ENCODE measurements around the gene HSPA12B. TPM values are rescaled to one million over a fixed set of nuclear protein-coding genes. Genes with fewer than 3 reads are reported as not detected.

The HSPA12B gene
- total and polyA plus RNA-seq, 2 donors from 2014 or later: 8.7 to 18.9 TPM

- Histone ChIP-seq H3K4me1 (ENCODE audit: control insufficient read depth in 2 of 3, insufficient read depth in 2 of 3, low read depth in 1 of 3, low read length in 3 of 3) (peaks cover 0 to 7% (median 0%) of the 10 kb centered on the region in 3 donors), H3K27me3 (ENCODE audit: control insufficient read depth, insufficient read depth, low read length) (no peaks in the 10 kb centered on the region), H3K4me3 (ENCODE audit: low read length in 3 of 3) (no peak overlapping the region), H3K27ac (ENCODE audit: low read depth in 2 of 2, low read length in 2 of 2) (no peak overlapping the region), H3K36me3 (ENCODE audit: control insufficient read depth in 2 of 3, insufficient read depth in 3 of 3, low read length in 3 of 3) (no peaks in the 10 kb centered on the region), H3K9ac (ENCODE audit: low read length in 3 of 3) (no peak overlapping the region), H3K9me3 (ENCODE audit: control insufficient read depth in 2 of 3, insufficient read depth in 1 of 3, low read length in 3 of 3) (no peaks in the 10 kb centered on the region)
- DNase-seq (peak in 4 of 5 donors; percentile 40 to 74 (median 68)), FAIRE-seq (no peak)
- TF ChIP-seq CTCF (IDR thresholded peaks at IDR 0.05; ENCODE audit: borderline replicate concordance, extremely low read depth, insufficient read depth): peak; percentile 39
- intact Hi-C loops (cut with DNase I): no loop called here
Measured at GRCh38 chr20:3749689-3750531, 17.4 kb downstream of the HSPA12B start.

GRCh38 chr20:3751305-3751674 is 18.8 kb downstream of the HSPA12B start:
- no peak for TF ChIP-seq CTCF (IDR thresholded peaks at IDR 0.05; ENCODE audit: borderline replicate concordance, extremely low read depth, insufficient read depth)
- intact Hi-C loops (cut with DNase I): no loop called here
- Histone ChIP-seq H3K4me3 (ENCODE audit: low read length in 3 of 3) (no peak overlapping the region), H3K9ac (ENCODE audit: low read length in 3 of 3) (no peak overlapping the region), H3K4me1 (ENCODE audit: control insufficient read depth in 2 of 3, insufficient read depth in 2 of 3, low read depth in 1 of 3, low read length in 3 of 3) (peaks cover 0 to 7% (median 0%) of the 10 kb centered on the region in 3 donors), H3K27ac (ENCODE audit: low read depth in 2 of 2, low read length in 2 of 2) (no peak overlapping the region), H3K9me3 (ENCODE audit: control insufficient read depth in 2 of 3, insufficient read depth in 1 of 3, low read length in 3 of 3) (no peaks in the 10 kb centered on the region), H3K27me3 (ENCODE audit: control insufficient read depth, insufficient read depth, low read length) (no peaks in the 10 kb centered on the region), H3K36me3 (ENCODE audit: control insufficient read depth in 2 of 3, insufficient read depth in 3 of 3, low read length in 3 of 3) (peaks cover 0 to under 1% (median 0%) of the 10 kb centered on the region in 3 donors)
- DNase-seq (peak in 1 of 5 donors; percentile 48), FAIRE-seq (no peak)

- Histone ChIP-seq H3K9me3 (ENCODE audit: control insufficient read depth in 2 of 3, insufficient read depth in 1 of 3, low read length in 3 of 3) (no peaks in the 10 kb centered on the region), H3K27me3 (ENCODE audit: control insufficient read depth, insufficient read depth, low read length) (no peaks in the 10 kb centered on the region), H3K9ac (ENCODE audit: low read length in 3 of 3) (no peak overlapping the region), H3K36me3 (ENCODE audit: control insufficient read depth in 2 of 3, insufficient read depth in 3 of 3, low read length in 3 of 3) (peaks cover 0 to 4% (median 0%) of the 10 kb centered on the region in 3 donors), H3K27ac (ENCODE audit: low read depth in 2 of 2, low read length in 2 of 2) (no peak overlapping the region), H3K4me3 (ENCODE audit: low read length in 3 of 3) (peak overlapping the region in 1 of 3 donors; percentile 39), H3K4me1 (ENCODE audit: control insufficient read depth in 2 of 3, insufficient read depth in 2 of 3, low read depth in 1 of 3, low read length in 3 of 3) (peaks cover 0 to 7% (median 0%) of the 10 kb centered on the region in 3 donors)
- peak in 3 of 5 donors; percentile 49 to 71 (median 56) for DNase-seq
- FAIRE-seq: no peak
- intact Hi-C loops (cut with DNase I): no loop called here
- no peak for TF ChIP-seq CTCF (IDR thresholded peaks at IDR 0.05; ENCODE audit: borderline replicate concordance, extremely low read depth, insufficient read depth)
Measured at GRCh38 chr20:3751675-3752385, 19.3 kb downstream of the HSPA12B start.

Data from kidney (tissue), 14 donors.